Measurements from ENCODE around the gene ZNF574.

The ZNF574 gene

DNA sequence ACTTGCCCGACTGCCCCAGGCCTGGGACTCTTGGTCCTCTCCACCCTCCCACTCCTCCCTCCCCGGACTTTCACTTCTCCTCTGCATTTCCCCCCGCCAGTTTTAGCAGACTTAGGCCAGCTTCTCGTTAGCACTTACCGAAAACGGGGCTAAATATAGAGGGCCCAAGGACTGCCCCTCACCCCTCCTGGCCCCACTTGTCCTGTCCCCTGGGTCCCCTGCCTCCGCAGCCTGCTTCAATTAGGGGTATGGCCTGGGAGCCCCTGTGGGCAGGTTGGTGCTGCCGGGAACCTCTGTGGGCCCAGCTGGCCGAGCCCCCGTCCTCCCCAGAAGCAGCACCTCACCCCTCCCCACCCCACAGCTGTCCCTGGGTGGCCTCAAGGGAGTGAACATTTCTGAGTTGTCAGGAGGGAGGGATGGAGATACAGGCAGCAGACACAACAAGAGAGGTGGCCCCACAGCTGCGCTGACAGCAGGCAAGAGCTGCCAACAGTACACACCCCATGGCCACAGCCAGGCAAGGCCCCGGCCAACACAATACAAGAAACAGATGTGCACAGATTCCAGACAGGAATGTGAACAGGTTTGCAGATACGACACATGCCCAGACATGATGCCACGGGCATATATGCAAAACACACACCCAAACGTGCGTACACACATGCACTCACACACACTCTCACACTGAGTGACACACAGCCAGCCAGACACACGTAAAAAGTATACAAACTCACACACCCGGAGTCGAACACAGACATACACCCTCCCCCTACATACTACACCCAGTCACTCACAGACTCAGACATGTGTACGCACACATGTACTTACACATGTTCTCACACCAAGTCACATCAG is 53.7 kb downstream of the ZNF574 start:
- DNase-seq, result no peak

GRCh38 chr19:42130254-42130573 is 54.2 kb downstream of the ZNF574 start:
- no peak for DNase-seq
